Right atrium auricular region (tissue), 2 donors: ENCODE measurements around the gene RFPL3. TPM values are rescaled to one million over a fixed set of nuclear protein-coding genes. Genes with fewer than 3 reads are reported as not detected.
A peak's percentile ranks its signal among the peaks of the same experiment; 100 is the strongest.
"Not testable (repeated sequence)": the region's sequence is repeated elsewhere in the genome, so short reads cannot be mapped to it uniquely, and the experiment has no call there.

Source experiments
- DNase-seq: peaks from one replicate; pipeline ENCODE4 v3.0.0-alpha.2; 2019; ENCODE audit warnings: low spot score
- H3K27ac ChIP-seq, 2 donors: fragments of 200-600 bp; sonication (generic); 1 replicate in 1 of 2; 2 replicates in 1 of 2; pipeline ENCODE4 v1.5.1; 2016 to 2019
- H3K27me3 ChIP-seq, 2 donors: fragments of 200-600 bp; sonication (generic); one replicate each; pipeline versions ENCODE4 v1.5.1 to v1.6.0; 2017 to 2019
- H3K36me3 ChIP-seq: fragments of 200-600 bp; sonication (generic); one replicate; pipeline ENCODE4 v1.5.1; 2016
- H3K4me1 ChIP-seq, 2 donors: fragments of 200-600 bp; sonication (generic); one replicate each; pipeline versions ENCODE4 v1.5.1 to v1.6.0; 2017 to 2019
- H3K4me3 ChIP-seq, 2 donors: fragments of 200-600 bp; sonication (generic); 1 replicate in 1 of 2; 2 replicates in 1 of 2; pipeline ENCODE4 v1.5.1; 2017 to 2019; ENCODE audit warnings: mild to moderate bottlenecking in 1 of 2, moderate library complexity in 1 of 2
- H3K9me3 ChIP-seq, 2 donors: fragments of 200-600 bp; sonication (generic); one replicate each; pipeline ENCODE4 v1.5.1; 2019
- total RNA-seq, 2 donors: library from RNA; depleted of rRNA; stranded (reverse); fragments of >200 nt; gene quantifications; one replicate each; pipeline ENCODE4 v1.1.0, GENCODE V29; 2016
- TF ChIP-seq, protein P1 (sequence below), 2 donors: fragments of 200-600 bp; sonication (generic); IDR thresholded peaks; one replicate each; pipeline ENCODE4 v1.5.1; 2019; ENCODE audit warnings: antibody characterized with exemption in 2 of 2

Gene RFPL3
- total RNA-seq, 2 donors from 2014 or later, result not detected

DNA sequence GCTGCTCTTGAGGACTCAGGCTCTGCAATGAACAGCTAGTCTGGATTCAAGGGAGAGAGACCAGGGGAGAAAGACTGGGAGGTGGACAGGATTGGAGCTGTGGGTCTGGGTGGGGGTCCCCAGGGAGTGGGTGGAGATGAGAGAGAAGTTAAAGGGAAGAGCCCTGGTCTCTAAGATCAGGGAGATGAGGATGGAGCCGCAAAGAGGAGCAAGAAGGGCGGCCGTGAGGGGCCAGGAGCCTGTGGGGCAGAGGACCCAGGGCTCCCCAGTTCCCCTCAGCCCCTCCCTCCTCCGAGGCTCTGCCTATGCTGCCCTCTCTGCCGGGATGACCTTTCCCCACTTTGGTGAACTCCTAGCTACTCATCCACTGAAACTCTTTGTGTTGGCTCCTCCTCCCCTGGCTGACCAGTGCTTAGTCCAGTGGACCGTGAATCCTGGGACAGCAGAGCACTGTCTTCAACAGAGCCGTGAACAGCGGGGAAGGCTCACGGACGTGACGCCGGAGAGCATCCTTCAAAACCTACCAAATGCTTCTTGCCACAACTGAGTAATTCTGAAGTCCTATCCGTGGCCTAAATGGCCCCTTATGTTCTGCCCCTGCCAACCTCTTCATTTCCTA is 16.4 kb upstream of the RFPL3 start:
- peak; percentile 50 for DNase-seq
- H3K36me3 ChIP-seq, result no peaks in the 10 kb centered on the region
- no peak overlapping the region for H3K4me3 ChIP-seq
- no peak overlapping the region for H3K27ac ChIP-seq
- TF ChIP-seq, protein P1, sequence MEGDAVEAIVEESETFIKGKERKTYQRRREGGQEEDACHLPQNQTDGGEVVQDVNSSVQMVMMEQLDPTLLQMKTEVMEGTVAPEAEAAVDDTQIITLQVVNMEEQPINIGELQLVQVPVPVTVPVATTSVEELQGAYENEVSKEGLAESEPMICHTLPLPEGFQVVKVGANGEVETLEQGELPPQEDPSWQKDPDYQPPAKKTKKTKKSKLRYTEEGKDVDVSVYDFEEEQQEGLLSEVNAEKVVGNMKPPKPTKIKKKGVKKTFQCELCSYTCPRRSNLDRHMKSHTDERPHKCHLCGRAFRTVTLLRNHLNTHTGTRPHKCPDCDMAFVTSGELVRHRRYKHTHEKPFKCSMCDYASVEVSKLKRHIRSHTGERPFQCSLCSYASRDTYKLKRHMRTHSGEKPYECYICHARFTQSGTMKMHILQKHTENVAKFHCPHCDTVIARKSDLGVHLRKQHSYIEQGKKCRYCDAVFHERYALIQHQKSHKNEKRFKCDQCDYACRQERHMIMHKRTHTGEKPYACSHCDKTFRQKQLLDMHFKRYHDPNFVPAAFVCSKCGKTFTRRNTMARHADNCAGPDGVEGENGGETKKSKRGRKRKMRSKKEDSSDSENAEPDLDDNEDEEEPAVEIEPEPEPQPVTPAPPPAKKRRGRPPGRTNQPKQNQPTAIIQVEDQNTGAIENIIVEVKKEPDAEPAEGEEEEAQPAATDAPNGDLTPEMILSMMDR (IDR thresholded peaks at IDR 0.05), result no peak
- no peaks in the 10 kb centered on the region for H3K27me3 ChIP-seq
- peaks cover 0 to 3% of the 10 kb centered on the region in 2 donors for H3K9me3 ChIP-seq
- H3K4me1 ChIP-seq, result no peaks in the 10 kb centered on the region

DNA sequence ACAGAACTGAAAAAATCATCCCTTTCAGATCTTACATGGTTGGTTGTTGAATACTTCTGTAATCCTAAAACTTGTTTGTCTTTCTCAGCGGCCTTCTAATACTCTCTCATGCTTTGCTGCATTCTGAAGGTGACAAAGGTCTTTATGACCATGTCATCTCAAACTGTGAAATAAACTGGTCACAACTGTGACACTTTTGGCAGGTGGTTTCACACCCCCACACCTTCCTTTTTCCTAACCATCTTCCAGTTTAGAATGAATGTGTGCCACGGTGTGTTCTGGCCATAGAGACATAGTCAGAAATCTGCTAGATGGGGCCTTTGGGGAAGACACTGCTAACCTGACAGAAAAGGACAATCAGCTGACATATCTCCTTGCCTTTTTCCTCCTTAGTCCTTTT is 14.7 kb upstream of the RFPL3 start:
- DNase-seq, result no peak
- no peaks in the 10 kb centered on the region for H3K27me3 ChIP-seq
- no peak overlapping the region for H3K4me3 ChIP-seq
- TF ChIP-seq, protein P1 (IDR thresholded peaks at IDR 0.05), result no peak
- no peak overlapping the region for H3K27ac ChIP-seq
- no peaks in the 10 kb centered on the region for H3K36me3 ChIP-seq
- peaks cover 0 to 4% of the 10 kb centered on the region in 2 donors for H3K9me3 ChIP-seq
- no peaks in the 10 kb centered on the region for H3K4me1 ChIP-seq

DNA sequence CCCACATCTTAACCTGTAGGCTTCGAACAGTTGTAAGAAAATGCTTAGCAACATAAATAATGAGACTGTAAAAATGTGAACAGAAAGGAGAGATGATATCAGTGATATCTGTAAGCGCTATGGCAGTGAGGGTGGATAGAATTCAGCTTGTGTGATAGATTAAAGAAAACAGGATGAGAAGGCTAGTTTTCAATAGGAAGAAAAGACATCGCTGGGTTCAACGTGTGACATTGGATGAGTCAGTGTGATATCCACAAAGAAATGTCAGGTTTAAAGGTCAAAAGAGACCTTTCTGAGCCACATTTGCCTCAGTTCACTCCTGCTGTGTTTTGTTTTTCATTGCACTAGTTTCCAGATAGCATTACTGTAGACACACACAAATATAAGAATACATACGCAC is 13.7 kb upstream of the RFPL3 start:
- no peak for DNase-seq
- Histone ChIP-seq H3K9me3 (peaks cover 0 to 4% of the 10 kb centered on the region in 2 donors), H3K27ac (no peak overlapping the region), H3K4me3 (no peak overlapping the region), H3K27me3 (no peaks in the 10 kb centered on the region), H3K36me3 (no peaks in the 10 kb centered on the region), H3K4me1 (no peaks in the 10 kb centered on the region)
- TF ChIP-seq, protein P1 (IDR thresholded peaks at IDR 0.05), result no peak

DNA sequence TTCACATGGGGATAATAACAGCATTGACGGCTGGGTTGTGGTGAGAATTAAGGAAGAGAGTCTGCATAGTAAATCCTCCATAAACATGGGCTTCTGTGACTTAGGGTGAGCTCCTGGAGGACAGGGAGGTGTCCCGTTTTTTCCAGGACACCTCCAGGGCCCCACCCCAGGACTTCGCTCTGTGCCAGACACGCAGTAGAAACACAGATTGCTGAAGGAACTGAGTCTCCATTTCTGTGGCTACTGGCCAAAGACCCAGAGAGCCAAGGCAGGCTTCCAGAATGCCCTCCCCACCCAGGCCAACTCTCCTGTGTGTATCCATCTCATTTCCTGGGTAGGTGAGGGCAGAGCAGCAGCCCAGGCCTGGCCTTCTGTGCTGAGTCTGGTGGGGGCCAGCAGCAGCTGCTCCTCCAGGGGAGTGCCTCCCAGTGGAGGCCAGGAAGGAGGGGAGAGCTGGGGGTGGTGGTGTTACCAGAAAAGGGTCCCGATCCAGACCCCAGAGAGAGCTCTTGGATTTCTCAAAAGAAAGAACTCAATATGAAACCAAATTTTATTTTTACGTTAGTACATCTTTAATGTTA is 9.5 kb upstream of the RFPL3 start:
- H3K4me3 ChIP-seq, result no peak overlapping the region
- H3K36me3 ChIP-seq, result no peaks in the 10 kb centered on the region
- TF ChIP-seq, protein P1 (IDR thresholded peaks at IDR 0.05), result no peak
- H3K27ac ChIP-seq, result no peak overlapping the region
- H3K9me3 ChIP-seq, result peaks cover 0 to 4% of the 10 kb centered on the region in 2 donors
- no peaks in the 10 kb centered on the region for H3K4me1 ChIP-seq
- DNase-seq, result peak; percentile 42
- no peaks in the 10 kb centered on the region for H3K27me3 ChIP-seq

DNA sequence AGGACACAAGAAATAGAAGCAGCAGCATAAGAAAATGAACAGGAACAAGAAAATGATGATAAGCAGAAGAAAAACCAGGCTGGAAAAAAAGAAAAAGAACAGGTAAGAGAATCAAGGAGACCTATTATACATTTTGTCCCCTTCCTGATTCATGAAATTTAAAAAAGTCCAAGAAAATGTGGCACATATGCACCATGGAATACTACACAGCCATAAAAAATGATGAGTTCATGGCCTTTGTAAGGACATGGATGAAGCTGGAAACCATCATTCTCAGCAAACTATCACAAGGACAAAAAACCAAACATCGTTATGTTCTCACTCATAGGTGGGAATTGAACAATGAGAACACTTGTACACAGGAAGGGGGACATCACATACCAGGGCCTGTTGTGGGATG is 5.8 kb upstream of the RFPL3 start:
- not testable (repeated sequence) for H3K27ac ChIP-seq, H3K27me3 ChIP-seq, H3K36me3 ChIP-seq, H3K9me3 ChIP-seq, H3K4me3 ChIP-seq, DNase-seq, H3K4me1 ChIP-seq

DNA sequence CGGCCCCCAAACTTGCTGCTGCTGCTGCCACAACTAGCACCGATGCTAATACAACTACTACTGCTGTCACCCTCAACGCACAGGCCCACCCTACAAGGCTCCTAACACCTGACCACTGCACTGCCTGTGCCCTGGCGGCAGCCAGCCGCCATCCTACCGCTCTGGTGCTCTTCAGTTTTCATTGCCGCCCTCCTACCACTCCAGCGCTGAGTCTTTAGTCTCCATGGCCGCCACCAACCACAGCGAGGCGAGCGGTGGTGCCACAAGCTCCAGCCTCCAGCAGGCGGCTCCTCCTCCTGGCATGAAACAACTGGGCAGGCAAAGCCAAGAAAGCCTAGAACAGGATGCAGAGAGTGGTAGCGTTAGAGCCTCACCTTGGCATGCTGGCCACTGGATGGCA is 5.0 kb upstream of the RFPL3 start:
- no peaks in the 10 kb centered on the region for H3K4me1 ChIP-seq
- no peak overlapping the region for H3K4me3 ChIP-seq
- no peaks in the 10 kb centered on the region for H3K27me3 ChIP-seq
- DNase-seq, result no peak
- TF ChIP-seq, protein P1 (IDR thresholded peaks at IDR 0.05), result no peak
- no peaks in the 10 kb centered on the region for H3K36me3 ChIP-seq
- H3K9me3 ChIP-seq, result no peaks in the 10 kb centered on the region
- no peak overlapping the region for H3K27ac ChIP-seq
